GM18867 (cell line): ENCODE measurements around the gene RIMBP2.
"Not testable (repeated sequence)": the region's sequence is repeated elsewhere in the genome, so short reads cannot be mapped to it uniquely, and the experiment has no call there.

Source experiments
- ATAC-seq: cut with Tn5 transposase; IDR thresholded peaks from one replicate; pipeline ENCODE4 v1.9.1; 2021; ENCODE audit warnings: mild to moderate bottlenecking, moderate library complexity; ENCODE audit not compliant: unreplicated experiment

RIMBP2 gene

GRCh38 chr12:130661486-130662255, 54.4 kb downstream of the RIMBP2 start:
- no peak for ATAC-seq

- no peak for ATAC-seq
These were observed 55.0 kb downstream of the RIMBP2 start for GRCh38 chr12:130661059-130661458.

GRCh38 chr12:130658145-130658911, 57.8 kb downstream of the RIMBP2 start:
- ATAC-seq: no peak

GRCh38 chr12:130656411-130656810, 59.7 kb downstream of the RIMBP2 start:
- ATAC-seq: no peak

GRCh38 chr12:130655881-130656280, 60.2 kb downstream of the RIMBP2 start:
- ATAC-seq: no peak

GRCh38 chr12:130655010-130655409, 61.1 kb downstream of the RIMBP2 start:
- no peak for ATAC-seq

- ATAC-seq: no peak
These were observed 64.7 kb downstream of the RIMBP2 start for GRCh38 chr12:130651188-130651959.

- no peak for ATAC-seq
These were observed 66.0 kb downstream of the RIMBP2 start for GRCh38 chr12:130650131-130650530.

GRCh38 chr12:130649101-130650045, 66.7 kb downstream of the RIMBP2 start:
- ATAC-seq: no peak

GRCh38 chr12:130647814-130648213, 68.3 kb downstream of the RIMBP2 start:
- no peak for ATAC-seq

GRCh38 chr12:130646716-130647370, 69.3 kb downstream of the RIMBP2 start:
- ATAC-seq: no peak

- ATAC-seq: not testable (repeated sequence)
These were observed 69.9 kb downstream of the RIMBP2 start for GRCh38 chr12:130646191-130646590.

GRCh38 chr12:130645751-130646150, 70.3 kb downstream of the RIMBP2 start:
- no peak for ATAC-seq

- no peak for ATAC-seq
These were observed 71.5 kb downstream of the RIMBP2 start for GRCh38 chr12:130644566-130644965.

GRCh38 chr12:130644146-130644545, 72.0 kb downstream of the RIMBP2 start:
- no peak for ATAC-seq

GRCh38 chr12:130642856-130643255, 73.2 kb downstream of the RIMBP2 start:
- ATAC-seq: no peak

- ATAC-seq: no peak
These were observed 74.4 kb downstream of the RIMBP2 start for GRCh38 chr12:130641533-130642184.

GRCh38 chr12:130640901-130641300, 75.2 kb downstream of the RIMBP2 start:
- no peak for ATAC-seq

GRCh38 chr12:130640496-130640895, 75.6 kb downstream of the RIMBP2 start:
- ATAC-seq: no peak
